DMS 273 treated with DMSO at 0.1 percent for 48 hours (cell line): ENCODE data around the gene ZNF525.
"Not testable (repeated sequence)": the region's sequence is repeated elsewhere in the genome, so short reads cannot be mapped to it uniquely, and the experiment has no call there.

Source experiments
- DNase-seq: peaks from one replicate; lab custom pipeline; 2025; lab: John Stamatoyannopoulos, UW

ZNF525 gene

GRCh38 chr19:53395840-53396524 is 30.5 kb downstream of the ZNF525 start:
- DNase-seq: not testable (repeated sequence)

GRCh38 chr19:53396525-53396868 is 31.0 kb downstream of the ZNF525 start:
- DNase-seq: no peak

- DNase-seq: not testable (repeated sequence)
Measured at GRCh38 chr19:53397918-53398317, 32.4 kb downstream of the ZNF525 start.

DNA sequence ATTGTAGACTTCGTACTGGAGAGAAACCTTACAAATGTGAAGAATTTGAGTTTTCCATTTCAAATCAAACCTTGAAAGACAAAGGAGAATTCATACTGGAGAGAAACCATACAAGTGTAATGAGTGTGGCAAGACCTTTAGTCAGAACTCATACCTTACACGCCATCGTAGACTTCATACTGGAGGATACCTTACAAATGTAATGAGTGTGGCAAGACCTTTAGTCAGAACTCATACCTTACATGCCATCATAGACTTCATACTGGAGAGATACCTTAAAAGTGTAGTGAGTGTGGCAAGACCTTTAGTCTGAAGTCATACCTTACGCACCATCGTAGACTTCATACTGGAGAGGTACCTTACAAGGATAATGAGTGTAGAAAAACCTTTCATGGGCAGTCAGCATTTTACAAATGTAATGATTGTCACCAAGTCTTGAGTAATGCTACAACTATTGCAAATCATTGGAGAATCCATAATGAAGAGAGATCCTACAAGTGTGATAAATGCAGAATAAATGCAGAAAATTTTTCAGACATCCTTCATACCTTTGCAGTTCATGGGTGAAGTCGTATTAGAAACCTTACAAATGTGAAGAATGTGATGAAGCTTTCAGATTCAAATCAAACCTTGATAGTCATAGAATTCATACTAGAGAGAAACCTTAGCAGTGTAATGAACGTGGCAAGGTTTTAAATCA is 44.1 kb downstream of the ZNF525 start:
- no peak for DNase-seq

- DNase-seq: not testable (repeated sequence)
Measured at GRCh38 chr19:53420520-53421315, 55.2 kb downstream of the ZNF525 start.

DNA sequence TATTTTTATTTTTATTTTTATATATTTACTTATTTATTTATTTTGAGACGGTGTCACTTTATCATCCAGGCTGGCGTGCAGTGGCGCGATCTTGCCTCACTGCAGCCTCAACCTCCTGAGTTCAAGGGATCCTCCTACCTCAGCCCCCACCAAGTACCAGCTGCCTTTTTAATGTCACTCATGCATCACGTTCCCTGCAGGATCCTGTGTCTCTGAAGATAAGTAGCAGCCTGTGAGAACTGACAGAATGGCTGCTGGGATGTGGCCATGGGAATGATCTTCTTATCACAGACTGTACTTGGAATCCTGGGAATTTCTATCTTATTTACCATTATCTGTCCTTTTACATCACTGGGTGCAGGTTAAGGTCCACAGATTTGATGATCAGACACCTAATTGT is 57.0 kb downstream of the ZNF525 start:
- DNase-seq: no peak

DNA sequence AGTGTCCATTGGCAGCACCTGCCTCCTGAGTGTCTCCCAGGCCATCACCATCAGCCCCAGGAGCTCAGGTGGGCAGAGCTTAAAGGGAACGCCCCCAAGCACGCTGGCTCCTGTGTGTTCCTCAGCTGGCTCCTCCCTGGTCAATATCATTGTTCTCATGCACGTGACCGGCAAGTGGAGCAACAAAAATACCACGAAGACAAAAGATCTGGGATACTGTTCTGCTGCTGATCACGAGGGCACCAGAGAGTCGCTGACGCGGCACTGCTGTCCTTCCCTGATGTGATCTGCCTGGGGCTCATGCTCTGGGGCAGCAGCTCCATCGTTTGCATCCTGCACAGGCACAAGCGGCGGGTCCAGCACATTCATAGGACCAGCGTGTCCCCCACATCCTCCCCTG is 57.6 kb downstream of the ZNF525 start:
- DNase-seq: not testable (repeated sequence)

GRCh38 chr19:53423680-53424079 is 58.2 kb downstream of the ZNF525 start:
- DNase-seq: not testable (repeated sequence)

DNA sequence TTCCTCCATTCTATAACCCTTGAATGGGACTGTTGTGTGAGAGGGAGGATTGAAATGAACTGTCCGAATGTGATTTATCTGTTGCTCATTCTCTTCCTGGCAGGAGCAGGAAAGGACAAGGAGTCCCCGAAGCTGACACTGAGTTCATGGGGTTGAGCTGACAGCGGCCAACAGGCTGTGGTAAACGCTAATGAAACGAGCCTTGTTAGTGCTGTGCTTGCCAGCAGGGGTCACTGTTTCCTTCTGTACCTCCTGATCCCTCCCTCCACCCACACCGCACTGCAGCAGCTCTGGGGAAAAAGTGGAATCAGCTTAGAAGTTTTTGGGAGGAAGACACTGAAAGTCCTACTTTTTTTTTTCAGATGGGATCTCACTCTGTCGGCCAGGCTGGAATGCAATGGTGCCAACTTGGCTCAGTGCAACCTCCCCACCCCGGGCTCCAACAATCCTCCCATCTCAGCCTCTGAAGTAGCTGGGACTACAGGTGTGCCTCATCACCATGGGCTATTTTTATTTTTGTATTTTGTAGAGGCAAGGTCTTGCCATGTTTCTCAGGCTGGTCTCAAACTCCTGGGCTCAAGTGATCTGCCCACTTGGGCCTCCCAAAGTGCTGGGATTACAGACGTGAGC is 59.6 kb downstream of the ZNF525 start:
- no peak for DNase-seq

- DNase-seq: peak; percentile 70
Measured at GRCh38 chr19:53431399-53432087, 66.0 kb downstream of the ZNF525 start, which contains the start of gene ZNF761. TSS of gene ZNF761 (plus strand) at chr19:53431984. CDS start at chr19:53447269, 15,285 bp downstream.

DNA sequence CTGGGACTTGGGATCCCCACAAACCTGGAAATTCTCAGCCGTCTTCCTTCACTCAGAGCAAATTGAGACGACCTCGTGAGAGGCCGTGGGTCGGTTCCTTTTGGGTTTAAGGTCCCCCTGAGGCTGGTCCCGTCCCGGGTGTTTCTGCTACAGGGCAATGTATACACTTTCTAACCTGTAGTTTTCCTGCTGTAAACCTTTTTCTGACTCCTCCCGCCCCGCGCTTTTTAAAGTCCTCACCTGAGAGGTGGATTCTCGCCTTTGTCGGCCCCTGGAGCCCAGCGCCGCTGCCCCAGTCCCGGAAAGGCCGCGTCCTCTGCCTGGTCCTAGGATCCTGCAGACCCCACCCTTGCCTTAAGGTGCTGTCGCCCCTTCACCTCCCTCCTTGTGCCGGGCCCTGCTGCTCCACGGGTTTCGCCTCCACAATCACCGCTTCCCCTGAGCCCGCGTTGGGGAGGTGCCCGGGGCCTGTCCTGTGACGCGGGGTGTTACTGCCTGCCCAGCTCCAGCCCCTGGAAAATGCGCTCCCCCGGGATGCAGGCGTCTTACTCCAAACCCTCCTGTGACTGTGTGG is 66.7 kb downstream of the ZNF525 start:
- DNase-seq: no peak
